MM.1S (cell line): ENCODE data around the gene LSAMP.

Experiments used
- EZH2 ChIP-seq: fragments of 300-600 bp; sonication (generic); optimal IDR thresholded peaks from 2 replicates; pipeline ENCODE3; 2017; ENCODE audit warnings: low read depth, mild to moderate bottlenecking, antibody characterized with exemption, low read length, mixed read lengths
- TF ChIP-seq, protein P1 (sequence below): fragments of 300-600 bp; sonication (generic); IDR thresholded peaks from 2 replicates; pipeline ENCODE4 v1.5.1; 2016; ENCODE audit warnings: antibody characterized with exemption, low read length, mixed read lengths

GRCh38 chr3:115891006-115891636 lies 554.2 kb downstream of the LSAMP start:
- TF ChIP-seq, protein P1, sequence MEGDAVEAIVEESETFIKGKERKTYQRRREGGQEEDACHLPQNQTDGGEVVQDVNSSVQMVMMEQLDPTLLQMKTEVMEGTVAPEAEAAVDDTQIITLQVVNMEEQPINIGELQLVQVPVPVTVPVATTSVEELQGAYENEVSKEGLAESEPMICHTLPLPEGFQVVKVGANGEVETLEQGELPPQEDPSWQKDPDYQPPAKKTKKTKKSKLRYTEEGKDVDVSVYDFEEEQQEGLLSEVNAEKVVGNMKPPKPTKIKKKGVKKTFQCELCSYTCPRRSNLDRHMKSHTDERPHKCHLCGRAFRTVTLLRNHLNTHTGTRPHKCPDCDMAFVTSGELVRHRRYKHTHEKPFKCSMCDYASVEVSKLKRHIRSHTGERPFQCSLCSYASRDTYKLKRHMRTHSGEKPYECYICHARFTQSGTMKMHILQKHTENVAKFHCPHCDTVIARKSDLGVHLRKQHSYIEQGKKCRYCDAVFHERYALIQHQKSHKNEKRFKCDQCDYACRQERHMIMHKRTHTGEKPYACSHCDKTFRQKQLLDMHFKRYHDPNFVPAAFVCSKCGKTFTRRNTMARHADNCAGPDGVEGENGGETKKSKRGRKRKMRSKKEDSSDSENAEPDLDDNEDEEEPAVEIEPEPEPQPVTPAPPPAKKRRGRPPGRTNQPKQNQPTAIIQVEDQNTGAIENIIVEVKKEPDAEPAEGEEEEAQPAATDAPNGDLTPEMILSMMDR: no peak
- TF ChIP-seq EZH2: no peak
